Measurements from ENCODE around the gene DGKB. TPM values are rescaled to one million over a fixed set of nuclear protein-coding genes. Genes with fewer than 3 reads are reported as not detected.

DGKB gene
- total and polyA plus RNA-seq, 2 donors (not counting 1 experiment from before 2014, with no cell fraction given): 0.31 TPM; not detected in 1

GRCh38 chr7:14446219-14446618 is 456.3 kb downstream of the DGKB start:
- no peaks in the 10 kb centered on the region for H3K9me3 ChIP-seq (ENCODE audit: control insufficient read depth, insufficient read depth, low read depth, low read length)
- H3K27me3 ChIP-seq (ENCODE audit: control insufficient read depth, insufficient read depth, low read length): no peaks in the 10 kb centered on the region
- no peaks in the 10 kb centered on the region for H3K4me1 ChIP-seq (ENCODE audit: control insufficient read depth, extremely low read depth, insufficient read depth, low read length)
- H2AFZ ChIP-seq (ENCODE audit: low read length): no peak overlapping the region
- no peak for TF ChIP-seq CTCF (conservative IDR thresholded peaks at IDR 0.05 in 1 of 2, IDR thresholded peaks at IDR 0.05 in 1 of 2; ENCODE audit: low read depth in 1 of 2, low read length in 2 of 2)
- no peak for TF ChIP-seq EZH2 (IDR thresholded peaks at IDR 0.05; ENCODE audit: low read length, missing control alignments)
- H3K4me3 ChIP-seq (replicated peaks in 1 of 4; ENCODE audit: control extremely low read depth in 1 of 4, insufficient read depth in 1 of 4, low read depth in 3 of 4, low read length in 4 of 4): no peak overlapping the region
- no peak for DNase-seq (ENCODE audit: low read depth in 2 of 2)
- no peaks in the 10 kb centered on the region for H3K79me2 ChIP-seq (ENCODE audit: control insufficient read depth, insufficient read depth, low read length)
- no peaks in the 10 kb centered on the region for H3K36me3 ChIP-seq (ENCODE audit: control insufficient read depth, insufficient read depth, low read length)
- no peaks in the 10 kb centered on the region for H4K20me1 ChIP-seq (ENCODE audit: control insufficient read depth, extremely low read depth, insufficient read depth, low read length)
- H3K9ac ChIP-seq (ENCODE audit: insufficient read depth, low read length): no peak overlapping the region
- H3K4me2 ChIP-seq (ENCODE audit: extremely low read depth, insufficient read depth, low read length): no peak overlapping the region
- H3K27ac ChIP-seq (ENCODE audit: insufficient read depth, low read length): no peak overlapping the region

- H3K4me2 ChIP-seq (ENCODE audit: extremely low read depth, insufficient read depth, low read length): no peak overlapping the region
- H2AFZ ChIP-seq (ENCODE audit: low read length): peak overlapping the region; percentile 41
- no peak overlapping the region for H3K9ac ChIP-seq (ENCODE audit: insufficient read depth, low read length)
- no peaks in the 10 kb centered on the region for H3K27me3 ChIP-seq (ENCODE audit: control insufficient read depth, insufficient read depth, low read length)
- no peaks in the 10 kb centered on the region for H3K79me2 ChIP-seq (ENCODE audit: control insufficient read depth, insufficient read depth, low read length)
- H3K4me3 ChIP-seq (replicated peaks in 1 of 4; ENCODE audit: control extremely low read depth in 1 of 4, insufficient read depth in 1 of 4, low read depth in 3 of 4, low read length in 4 of 4): no peak overlapping the region
- no peak for DNase-seq (ENCODE audit: low read depth in 2 of 2)
- H4K20me1 ChIP-seq (ENCODE audit: control insufficient read depth, extremely low read depth, insufficient read depth, low read length): no peaks in the 10 kb centered on the region
- no peaks in the 10 kb centered on the region for H3K4me1 ChIP-seq (ENCODE audit: control insufficient read depth, extremely low read depth, insufficient read depth, low read length)
- TF ChIP-seq EZH2 (IDR thresholded peaks at IDR 0.05; ENCODE audit: low read length, missing control alignments): no peak
- no peak for TF ChIP-seq CTCF (conservative IDR thresholded peaks at IDR 0.05 in 1 of 2, IDR thresholded peaks at IDR 0.05 in 1 of 2; ENCODE audit: low read depth in 1 of 2, low read length in 2 of 2)
- no peaks in the 10 kb centered on the region for H3K9me3 ChIP-seq (ENCODE audit: control insufficient read depth, insufficient read depth, low read depth, low read length)
- H3K27ac ChIP-seq (ENCODE audit: insufficient read depth, low read length): no peak overlapping the region
- no peaks in the 10 kb centered on the region for H3K36me3 ChIP-seq (ENCODE audit: control insufficient read depth, insufficient read depth, low read length)
Measured at GRCh38 chr7:14438366-14438765, 464.2 kb downstream of the DGKB start.

- H3K4me3 ChIP-seq (replicated peaks in 1 of 4; ENCODE audit: control extremely low read depth in 1 of 4, insufficient read depth in 1 of 4, low read depth in 3 of 4, low read length in 4 of 4): no peak overlapping the region
- H4K20me1 ChIP-seq (ENCODE audit: control insufficient read depth, extremely low read depth, insufficient read depth, low read length): no peaks in the 10 kb centered on the region
- no peak overlapping the region for H3K27ac ChIP-seq (ENCODE audit: insufficient read depth, low read length)
- H3K36me3 ChIP-seq (ENCODE audit: control insufficient read depth, insufficient read depth, low read length): no peaks in the 10 kb centered on the region
- no peaks in the 10 kb centered on the region for H3K4me1 ChIP-seq (ENCODE audit: control insufficient read depth, extremely low read depth, insufficient read depth, low read length)
- H3K27me3 ChIP-seq (ENCODE audit: control insufficient read depth, insufficient read depth, low read length): no peaks in the 10 kb centered on the region
- H3K4me2 ChIP-seq (ENCODE audit: extremely low read depth, insufficient read depth, low read length): no peak overlapping the region
- TF ChIP-seq CTCF (conservative IDR thresholded peaks at IDR 0.05 in 1 of 2, IDR thresholded peaks at IDR 0.05 in 1 of 2; ENCODE audit: low read depth in 1 of 2, low read length in 2 of 2): no peak
- no peak for TF ChIP-seq EZH2 (IDR thresholded peaks at IDR 0.05; ENCODE audit: low read length, missing control alignments)
- no peaks in the 10 kb centered on the region for H3K9me3 ChIP-seq (ENCODE audit: control insufficient read depth, insufficient read depth, low read depth, low read length)
- DNase-seq (ENCODE audit: low read depth in 2 of 2): no peak
- no peak overlapping the region for H2AFZ ChIP-seq (ENCODE audit: low read length)
- H3K9ac ChIP-seq (ENCODE audit: insufficient read depth, low read length): no peak overlapping the region
- no peaks in the 10 kb centered on the region for H3K79me2 ChIP-seq (ENCODE audit: control insufficient read depth, insufficient read depth, low read length)
Measured at GRCh38 chr7:14436878-14437277, 465.7 kb downstream of the DGKB start.
